Liver (tissue), 9 donors: ENCODE results near the gene PSTK. TPM values are rescaled to one million over a fixed set of nuclear protein-coding genes. Genes with fewer than 3 reads are reported as not detected.
A peak's percentile ranks its signal among the peaks of the same experiment; 100 is the strongest.

ENCODE experiments used
- DNase-seq: peaks from one replicate; pipeline ENCODE4 v3.0.0-alpha.2; 2017; ENCODE audit warnings: low spot score
- H3K27ac ChIP-seq, 2 donors: one replicate each; pipeline ENCODE4 v1.7.0; 2013; ENCODE audit warnings: inconsistent platforms in 2 of 2, low read length in 2 of 2, control low read depth in 1 of 2, low read depth in 1 of 2, mild to moderate bottlenecking in 1 of 2
- H3K27me3 ChIP-seq, 4 donors: one replicate each; pipeline versions ENCODE4 v1.6.1 to v1.7.0; 2013; ENCODE audit warnings: low read length in 3 of 4, inconsistent platforms in 1 of 4, mild to moderate bottlenecking in 1 of 4, moderate library complexity in 1 of 4; ENCODE audit not compliant: control insufficient read depth in 4 of 4, insufficient read depth in 4 of 4
- H3K36me3 ChIP-seq, 4 donors: one replicate each; pipeline versions ENCODE4 v1.6.1 to v1.7.0; 2013; ENCODE audit warnings: low read length in 3 of 4, mild to moderate bottlenecking in 3 of 4, low read depth in 1 of 4, moderate library complexity in 1 of 4; ENCODE audit not compliant: control insufficient read depth in 4 of 4, insufficient read depth in 3 of 4
- H3K4me1 ChIP-seq, 4 donors: one replicate each; pipeline versions ENCODE4 v1.6.1 to v1.7.0; 2013; ENCODE audit warnings: low read length in 3 of 4, mild to moderate bottlenecking in 3 of 4, moderate library complexity in 1 of 4; ENCODE audit not compliant: control insufficient read depth in 4 of 4, insufficient read depth in 4 of 4
- H3K4me3 ChIP-seq, 3 donors: one replicate each; pipeline versions ENCODE4 v1.6.1 to v1.7.0; 2013; ENCODE audit warnings: low read length in 3 of 3, control low read depth in 1 of 3, low read depth in 1 of 3, mild to moderate bottlenecking in 1 of 3
- H3K9ac ChIP-seq, 2 donors: one replicate each; pipeline ENCODE4 v1.7.0; 2013; ENCODE audit warnings: low read length in 2 of 2, mild to moderate bottlenecking in 2 of 2, moderate library complexity in 2 of 2, control low read depth in 1 of 2, low read depth in 1 of 2
- H3K9me3 ChIP-seq, 4 donors: one replicate each; pipeline versions ENCODE4 v1.6.1 to v1.7.0; 2013; ENCODE audit warnings: low read length in 3 of 4; ENCODE audit not compliant: control insufficient read depth in 4 of 4
- CTCF ChIP-seq: fragments of 150-350 bp; IDR thresholded peaks from 2 replicates; pipeline ENCODE4 v1.5.1; 2017; ENCODE audit warnings: improper control_type of control experiment, low read depth, low read length; ENCODE audit not compliant: missing input control
- FOXA1 ChIP-seq: IDR thresholded peaks from 2 replicates; pipeline ENCODE4 v1.6.1; 2016; ENCODE audit warnings: antibody characterized with exemption
- FOXA2 ChIP-seq: IDR thresholded peaks from 2 replicates; pipeline ENCODE4 v1.6.1; 2016; ENCODE audit warnings: antibody characterized with exemption
- GABPA ChIP-seq, 2 donors: IDR thresholded peaks in 1 of 2; conservative IDR thresholded peaks in 1 of 2; 2 replicates each; pipeline ENCODE4 v1.6.1; 2016; ENCODE audit warnings: antibody characterized with exemption in 2 of 2, mild to moderate bottlenecking in 1 of 2, moderate library complexity in 1 of 2
- HNF4A ChIP-seq, 2 donors: conservative IDR thresholded peaks; 2 replicates each; pipeline ENCODE4 v1.6.1; 2016; ENCODE audit warnings: antibody characterized with exemption in 2 of 2, mild to moderate bottlenecking in 2 of 2
- HNF4G ChIP-seq: IDR thresholded peaks from 2 replicates; pipeline ENCODE4 v1.6.1; 2016; ENCODE audit warnings: antibody characterized with exemption
- JUND ChIP-seq, 2 donors: IDR thresholded peaks; 2 replicates each; pipeline ENCODE4 v1.6.1; 2016; ENCODE audit warnings: antibody characterized with exemption in 2 of 2
- MAX ChIP-seq: IDR thresholded peaks from 2 replicates; pipeline ENCODE4 v1.6.1; 2016; ENCODE audit warnings: antibody characterized with exemption
- NR2F2 ChIP-seq: IDR thresholded peaks from 2 replicates; pipeline ENCODE4 v1.6.1; 2016; ENCODE audit warnings: antibody characterized with exemption
- RAD21 ChIP-seq, 2 donors: IDR thresholded peaks; 2 replicates each; pipeline ENCODE4 v1.6.1; 2016; ENCODE audit warnings: antibody characterized with exemption in 2 of 2, mild to moderate bottlenecking in 2 of 2
- REST ChIP-seq: IDR thresholded peaks from 2 replicates; pipeline ENCODE4 v1.6.1; 2016; ENCODE audit warnings: antibody characterized with exemption, mild to moderate bottlenecking
- RXRA ChIP-seq, 2 donors: IDR thresholded peaks; 2 replicates each; pipeline ENCODE4 v1.6.1; 2017 to 2018; ENCODE audit warnings: antibody characterized with exemption in 2 of 2, mild to moderate bottlenecking in 1 of 2
- SP1 ChIP-seq: IDR thresholded peaks from 2 replicates; pipeline ENCODE4 v1.6.1; 2018; ENCODE audit warnings: antibody characterized with exemption, mild to moderate bottlenecking
- YY1 ChIP-seq: IDR thresholded peaks from 2 replicates; pipeline ENCODE4 v1.6.1; 2016; ENCODE audit warnings: antibody characterized with exemption, mild to moderate bottlenecking
- ZBTB33 ChIP-seq: IDR thresholded peaks from 2 replicates; pipeline ENCODE4 v1.6.1; 2016; ENCODE audit warnings: antibody characterized with exemption
- WGBS: extraction: QIAGEN DNeasy Blood & Tissue Kit; methylation state at CpG from one replicate; pipeline ENCODE4 v1.1.7; 2013; 5-methylcytosine and 5-hydroxymethylcytosine counted together
- polyA plus RNA-seq, 2 donors: library from polyadenylated mRNA; stranded (reverse) in 1 of 2; unstranded in 1 of 2; fragments of 200-250 nt in 1 of 2; fragments of >200 nt in 1 of 2; fragmentation: Nextera tagmentation in 1 of 2; extraction: Ambion mirVana in 1 of 2; gene quantifications; one replicate each; pipeline versions ENCODE4 v1.2.1 to v1.2.3, GENCODE V29; 2013 to 2015
- total RNA-seq, 2 donors: library from RNA; depleted of rRNA; stranded (reverse); fragments of >200 nt; gene quantifications; one replicate each; pipeline ENCODE4 v1.2.3, GENCODE V29; 2014
- TF ChIP-seq, protein P1 (sequence below): IDR thresholded peaks from 2 replicates; pipeline ENCODE4 v1.6.1; 2016; ENCODE audit warnings: antibody characterized with exemption
- donor health status: healthy.
- donor health status: healthy.
- donor health status: healthy.
- donor health status: healthy.
- donor health status: healthy.

Gene PSTK
- total and polyA plus RNA-seq, 4 donors, result 2.3 to 5.1 (median 3.5) TPM

DNA sequence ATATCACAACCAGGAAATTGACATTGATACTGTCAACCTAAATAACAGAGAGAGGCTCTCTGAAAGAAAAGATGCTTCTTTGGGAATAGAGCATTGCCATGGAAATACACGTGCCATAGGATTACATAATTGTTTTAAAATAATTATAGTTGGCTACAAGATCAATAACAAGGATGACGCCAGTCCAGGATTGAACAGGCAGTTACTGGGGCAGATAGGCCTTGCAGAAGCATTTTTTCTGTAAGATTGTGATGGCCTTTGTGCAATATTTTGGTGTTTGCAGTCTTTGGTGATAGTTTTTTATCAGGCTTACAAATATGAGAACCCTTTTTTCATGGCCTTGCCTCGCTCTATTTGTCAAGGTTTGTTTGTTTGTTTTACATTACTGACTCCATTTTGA, 39.1 kb downstream of the PSTK start:
- WGBS, result 29% methylated on average over 3 of the region's 3 CpGs
- Histone ChIP-seq H3K36me3 (no peaks in the 10 kb centered on the region), H3K9ac (no peak overlapping the region), H3K27ac (peak overlapping the region; percentile 86 to 89), H3K27me3 (no peaks in the 10 kb centered on the region), H3K4me3 (no peak overlapping the region), H3K4me1 (peaks cover 7 to 56% (median 28%) of the 10 kb centered on the region in 4 donors), H3K9me3 (no peaks in the 10 kb centered on the region)
- TF ChIP-seq REST (peak; percentile 54), FOXA2 (peak; percentile 43), HNF4G (no peak), HNF4A (conservative IDR thresholded peaks at IDR 0.05) (peak in 1 of 2 donors; percentile 49), NR2F2 (no peak), MAX (no peak), ZBTB33 (peak; percentile 58), JUND (IDR thresholded peaks at IDR 0.05) (peak in 1 of 2 donors; percentile 48), RXRA (IDR thresholded peaks at IDR 0.05) (peak; percentile 23 to 69), SP1 (peak; percentile 41), GABPA (IDR thresholded peaks at IDR 0.05 in 1 of 2, conservative IDR thresholded peaks at IDR 0.05 in 1 of 2) (no peak), YY1 (peak; percentile 70), FOXA1 (no peak), RAD21 (IDR thresholded peaks at IDR 0.05) (peak in 1 of 2 donors; percentile 26)
- DNase-seq, result no peak

DNA sequence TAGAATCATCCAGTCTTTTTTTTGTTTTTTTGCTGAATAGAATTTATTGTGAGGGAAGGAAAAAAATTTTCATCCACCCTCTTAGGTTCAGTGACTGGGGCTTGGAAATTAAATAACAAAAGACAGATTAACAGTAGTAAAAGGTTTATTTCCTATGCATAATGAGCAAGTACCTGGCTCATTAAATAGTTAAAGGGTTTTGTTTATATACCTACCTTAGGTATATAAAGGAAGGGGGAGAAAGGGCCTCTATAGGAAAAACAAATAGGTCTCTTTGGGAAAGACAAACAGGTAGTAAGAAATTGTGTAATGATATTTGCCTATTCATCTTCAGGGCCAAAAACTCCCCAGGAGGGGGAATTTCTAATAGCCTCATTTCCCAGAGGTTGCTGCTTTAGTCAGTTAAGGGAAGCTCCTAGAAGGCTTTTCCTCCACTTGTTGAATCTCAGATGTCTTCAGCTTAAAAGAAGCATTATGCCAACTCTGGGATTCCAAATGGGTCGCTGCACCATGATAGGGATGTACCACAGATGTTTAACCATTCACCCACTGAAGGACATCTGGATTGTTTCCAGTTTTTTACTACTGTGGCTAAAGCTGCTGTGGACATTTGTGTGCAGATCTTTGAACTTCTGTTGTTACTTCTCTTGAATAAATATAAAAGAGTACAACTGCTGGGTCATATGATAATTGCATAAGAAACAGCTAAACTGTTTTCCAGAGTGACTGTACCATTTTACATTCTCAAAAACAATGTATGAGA, 39.9 kb downstream of the PSTK start:
- H3K36me3 ChIP-seq, result no peaks in the 10 kb centered on the region
- no peaks in the 10 kb centered on the region for H3K27me3 ChIP-seq
- peaks cover 7 to 51% (median 27%) of the 10 kb centered on the region in 4 donors for H3K4me1 ChIP-seq
- H3K27ac ChIP-seq, result peak overlapping the region; percentile 86 to 89
- H3K9me3 ChIP-seq, result no peaks in the 10 kb centered on the region
- no peak for DNase-seq
- no peak overlapping the region for H3K4me3 ChIP-seq
- H3K9ac ChIP-seq, result peak overlapping the region in 1 of 2 donors; percentile 26
- 25% methylated on average over 1 of the region's 1 CpG for WGBS
- TF ChIP-seq, protein P1, sequence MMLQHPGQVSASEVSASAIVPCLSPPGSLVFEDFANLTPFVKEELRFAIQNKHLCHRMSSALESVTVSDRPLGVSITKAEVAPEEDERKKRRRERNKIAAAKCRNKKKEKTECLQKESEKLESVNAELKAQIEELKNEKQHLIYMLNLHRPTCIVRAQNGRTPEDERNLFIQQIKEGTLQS, result no peak
- TF ChIP-seq ZBTB33 (peak; percentile 84), FOXA1 (peak; percentile 72), REST (no peak), JUND (IDR thresholded peaks at IDR 0.05) (peak; percentile 67 to 77), RAD21 (IDR thresholded peaks at IDR 0.05) (peak; percentile 9 to 12), RXRA (IDR thresholded peaks at IDR 0.05) (peak; percentile 75 to 76), HNF4A (conservative IDR thresholded peaks at IDR 0.05) (peak; percentile 74 to 81), CTCF (no peak), FOXA2 (peak; percentile 87), SP1 (peak; percentile 92), NR2F2 (no peak), HNF4G (peak; percentile 28)
